Neural cell (in vitro differentiated cells): ENCODE results near the gene BABAM2. TPM values are rescaled to one million over a fixed set of nuclear protein-coding genes. Genes with fewer than 3 reads are reported as not detected.

ENCODE experiments used
- H2AFZ ChIP-seq: fragments of 200-600, 300-800 bp; sonication (generic), shearing (Covaris generic); 2 replicates; pipeline ENCODE4 v1.6.0; 2014; ENCODE audit warnings: low read depth, mild to moderate bottlenecking, antibody characterized with exemption, low read length, moderate library complexity
- H3F3A ChIP-seq: fragments of 200-600 bp; shearing (Covaris generic); 2 replicates; pipeline ENCODE4 v1.6.1; 2016; ENCODE audit warnings: mild to moderate bottlenecking, moderate library complexity, mixed read lengths, antibody characterized with exemption, low read length; ENCODE audit not compliant: insufficient read depth, poor library complexity, severe bottlenecking
- H3K27ac ChIP-seq: fragments of 200-600, 300-800 bp; sonication (generic), shearing (Covaris generic); 2 replicates; pipeline ENCODE4 v1.5.1; 2014; ENCODE audit warnings: mild to moderate bottlenecking, low read length, moderate library complexity
- H3K27me3 ChIP-seq: fragments of 300-800, 200-600 bp; sonication (generic), shearing (Covaris generic); 2 replicates; pipeline ENCODE4 v1.6.0; 2014; ENCODE audit warnings: mild to moderate bottlenecking, low read depth, low read length, moderate library complexity; ENCODE audit not compliant: insufficient read depth
- H3K36me3 ChIP-seq: fragments of 300-800, 200-600 bp; sonication (generic), shearing (Covaris generic); 2 replicates; pipeline ENCODE4 v1.5.1; 2014; ENCODE audit warnings: mild to moderate bottlenecking, antibody characterized with exemption, low read length, moderate library complexity; ENCODE audit not compliant: insufficient read depth
- H3K4me2 ChIP-seq: fragments of 300-800, 200-600 bp; sonication (generic), shearing (Covaris generic); 2 replicates; pipeline ENCODE4 v1.6.0; 2014; ENCODE audit warnings: mild to moderate bottlenecking, low read length
- H3K4me3 ChIP-seq: fragments of 300-800, 200-600 bp; sonication (generic), shearing (Covaris generic); 2 replicates; pipeline ENCODE4 v1.5.1; 2014; ENCODE audit warnings: mild to moderate bottlenecking, low read length, moderate library complexity
- H3K79me2 ChIP-seq: fragments of 200-600 bp; shearing (Covaris generic); replicated peaks from 2 replicates; pipeline ENCODE4 v1.6.0; 2014; ENCODE audit warnings: mild to moderate bottlenecking, low read length, moderate library complexity; ENCODE audit not compliant: insufficient read depth
- H3K9ac ChIP-seq: fragments of 300-800, 200-600 bp; sonication (generic), shearing (Covaris generic); 2 replicates; pipeline ENCODE4 v1.6.1; 2016; ENCODE audit warnings: mild to moderate bottlenecking, low read length, mixed read lengths
- H3K9me2 ChIP-seq: fragments of 200-600 bp; shearing (Covaris generic); 2 replicates; pipeline ENCODE4 v1.6.1; 2016; ENCODE audit warnings: mild to moderate bottlenecking, low read length, mixed read lengths; ENCODE audit not compliant: insufficient read depth
- H3K9me3 ChIP-seq: fragments of 200-600, 300-800 bp; sonication (generic), shearing (Covaris generic); 2 replicates; pipeline ENCODE4 v1.6.1; 2016; ENCODE audit warnings: mild to moderate bottlenecking, mixed run types, low read length, moderate library complexity, mixed read lengths
- H4K20me1 ChIP-seq: fragments of 200-600 bp; shearing (Covaris generic); 2 replicates; pipeline ENCODE4 v1.6.1; 2016; ENCODE audit warnings: mild to moderate bottlenecking, mixed run types; ENCODE audit not compliant: insufficient read depth
- CTCF ChIP-seq: fragments of 450-650 bp; IDR thresholded peaks from 2 replicates; pipeline ENCODE4 v1.5.1; 2014; ENCODE audit warnings: antibody characterized with exemption, mild to moderate bottlenecking, moderate library complexity; ENCODE audit not compliant: poor library complexity, severe bottlenecking
- EP300 ChIP-seq: fragments of 450-650 bp; conservative IDR thresholded peaks from 2 replicates; pipeline ENCODE4 v1.6.1; 2014; ENCODE audit warnings: antibody characterized with exemption, mild to moderate bottlenecking, moderate library complexity; ENCODE audit not compliant: poor library complexity, severe bottlenecking
- EZH2 ChIP-seq: fragments of 200-600, 300-800 bp; shearing (Covaris generic), sonication (generic); IDR thresholded peaks from 2 replicates; pipeline ENCODE4 v1.6.1; 2014; ENCODE audit warnings: antibody characterized with exemption, low read length, borderline replicate concordance, mild to moderate bottlenecking; ENCODE audit not compliant: insufficient read depth, poor library complexity, severe bottlenecking
- MXI1 ChIP-seq: fragments of 450-650 bp; conservative IDR thresholded peaks from 2 replicates; pipeline ENCODE4 v1.6.1; 2014; ENCODE audit warnings: antibody characterized with exemption, mild to moderate bottlenecking; ENCODE audit not compliant: poor library complexity, severe bottlenecking
- POLR2AphosphoS5 ChIP-seq: IDR thresholded peaks from 2 replicates; pipeline ENCODE4 v1.6.1; 2012
- RAD21 ChIP-seq: fragments of 450-650 bp; conservative IDR thresholded peaks from 2 replicates; pipeline ENCODE4 v1.6.1; 2014; ENCODE audit warnings: antibody characterized with exemption, mild to moderate bottlenecking, moderate library complexity
- REST ChIP-seq: IDR thresholded peaks from 2 replicates; pipeline ENCODE4 v1.6.1; 2012; ENCODE audit warnings: borderline replicate concordance
- SMC3 ChIP-seq: fragments of 450-650 bp; conservative IDR thresholded peaks from 2 replicates; pipeline ENCODE4 v1.6.1; 2014; ENCODE audit warnings: antibody characterized with exemption, mild to moderate bottlenecking, moderate library complexity; ENCODE audit not compliant: poor library complexity
- TAF1 ChIP-seq: IDR thresholded peaks from 2 replicates; pipeline ENCODE4 v1.6.1; 2012; ENCODE audit warnings: low read depth
- polyA plus RNA-seq: library from polyadenylated mRNA; depleted of rRNA; stranded (reverse); fragments of >200 nt; gene quantifications from 2 replicates; pipeline ENCODE4 v1.2.3, GENCODE V29; 2014

Gene BABAM2
- polyA plus RNA-seq, 1 donor from 2014 or later = 15.3 TPM

- H3K27ac ChIP-seq = no peak overlapping the region
- H3F3A ChIP-seq = no peaks in the 10 kb centered on the region
- H3K79me2 ChIP-seq = no peaks in the 10 kb centered on the region
- H4K20me1 ChIP-seq = no peaks in the 10 kb centered on the region
- H2AFZ ChIP-seq = no peak overlapping the region
- H3K4me3 ChIP-seq = no peak overlapping the region
- H3K9me2 ChIP-seq = no peaks in the 10 kb centered on the region
- H3K9ac ChIP-seq = no peak overlapping the region
- H3K9me3 ChIP-seq = no peaks in the 10 kb centered on the region
- H3K36me3 ChIP-seq = no peaks in the 10 kb centered on the region
- no peak for TF ChIP-seq EZH2
- TF ChIP-seq REST = no peak
- no peak for TF ChIP-seq SMC3
- no peaks in the 10 kb centered on the region for H3K27me3 ChIP-seq
- H3K4me2 ChIP-seq = no peak overlapping the region
These were observed 406.4 kb downstream of the BABAM2 start for GRCh38 chr2:28296904-28297303.

GRCh38 chr2:28297531-28297930 lies 407.0 kb downstream of the BABAM2 start:
- TF ChIP-seq SMC3 = no peak
- TF ChIP-seq MXI1 = no peak
- TF ChIP-seq EP300 = no peak
- no peak for TF ChIP-seq POLR2AphosphoS5
- no peak for TF ChIP-seq EZH2
- TF ChIP-seq RAD21 = no peak
- no peak for TF ChIP-seq TAF1
- TF ChIP-seq REST = no peak
- TF ChIP-seq CTCF = no peak
- H3K4me3 ChIP-seq = no peak overlapping the region
- H3K9ac ChIP-seq = no peak overlapping the region
- no peaks in the 10 kb centered on the region for H3F3A ChIP-seq
- no peak overlapping the region for H3K4me2 ChIP-seq
- no peaks in the 10 kb centered on the region for H3K9me2 ChIP-seq
- H3K27ac ChIP-seq = no peak overlapping the region
- no peaks in the 10 kb centered on the region for H3K36me3 ChIP-seq
- no peak overlapping the region for H2AFZ ChIP-seq
- H3K9me3 ChIP-seq = no peaks in the 10 kb centered on the region
- no peaks in the 10 kb centered on the region for H3K79me2 ChIP-seq
- H3K27me3 ChIP-seq = no peaks in the 10 kb centered on the region
- H4K20me1 ChIP-seq = no peaks in the 10 kb centered on the region
